ENCODE data around the gene HSD11B2.

The HSD11B2 gene

DNA sequence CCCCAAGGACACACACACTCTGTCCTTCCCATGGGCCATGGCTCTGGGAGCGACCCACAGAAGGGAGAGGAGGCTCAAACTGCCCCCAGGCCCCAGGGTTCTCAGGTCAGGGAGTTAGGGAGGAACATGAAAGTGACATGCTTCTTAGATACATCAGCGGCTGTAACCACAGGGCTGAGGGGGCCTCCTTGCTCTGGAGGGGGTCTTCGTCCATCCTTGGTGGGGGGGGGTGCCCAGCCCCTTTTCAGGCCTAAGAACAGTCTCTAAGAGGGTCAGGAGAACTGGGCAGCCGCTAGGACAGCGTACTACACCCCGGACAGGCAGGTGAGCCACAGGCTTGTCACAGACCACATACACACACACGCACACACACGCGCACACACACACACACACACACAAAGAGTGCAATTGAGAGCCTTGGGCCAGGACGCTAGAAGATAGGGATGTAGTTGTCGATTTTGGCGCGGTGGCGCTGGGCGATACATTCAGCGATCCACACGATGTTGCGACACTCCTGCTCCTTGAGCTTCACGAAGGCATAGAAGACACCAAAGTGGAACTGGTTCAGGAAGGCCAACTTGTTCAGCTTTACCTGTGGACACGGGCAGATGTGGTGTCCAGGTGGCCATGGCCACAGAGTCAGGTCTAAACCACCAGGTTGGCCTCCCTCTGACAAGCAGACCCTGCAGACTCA, 7.3 kb downstream of the HSD11B2 start:
- H3K79me2 ChIP-seq (ENCODE audit: control insufficient read depth, insufficient read depth, low read length, unreplicated experiment): no peaks in the 10 kb centered on the region
- H3K27ac ChIP-seq (ENCODE audit: low read depth, low read length): no peak overlapping the region
- no peak overlapping the region for H2AFZ ChIP-seq (ENCODE audit: low read length, unreplicated experiment)
- H3K36me3 ChIP-seq (ENCODE audit: insufficient read depth, low read length): 0 out of 2 replicates have a peak, but pooled peaks cover 4% of the 10 kb centered on the region
- no peaks in the 10 kb centered on the region for H3K27me3 ChIP-seq (ENCODE audit: insufficient read depth, low read length)
- no peak overlapping the region for H3K4me3 ChIP-seq (ENCODE audit: low read depth, low read length)
- no peaks in the 10 kb centered on the region for H3K4me1 ChIP-seq (ENCODE audit: control insufficient read depth, insufficient read depth, low read length, unreplicated experiment)

DNA sequence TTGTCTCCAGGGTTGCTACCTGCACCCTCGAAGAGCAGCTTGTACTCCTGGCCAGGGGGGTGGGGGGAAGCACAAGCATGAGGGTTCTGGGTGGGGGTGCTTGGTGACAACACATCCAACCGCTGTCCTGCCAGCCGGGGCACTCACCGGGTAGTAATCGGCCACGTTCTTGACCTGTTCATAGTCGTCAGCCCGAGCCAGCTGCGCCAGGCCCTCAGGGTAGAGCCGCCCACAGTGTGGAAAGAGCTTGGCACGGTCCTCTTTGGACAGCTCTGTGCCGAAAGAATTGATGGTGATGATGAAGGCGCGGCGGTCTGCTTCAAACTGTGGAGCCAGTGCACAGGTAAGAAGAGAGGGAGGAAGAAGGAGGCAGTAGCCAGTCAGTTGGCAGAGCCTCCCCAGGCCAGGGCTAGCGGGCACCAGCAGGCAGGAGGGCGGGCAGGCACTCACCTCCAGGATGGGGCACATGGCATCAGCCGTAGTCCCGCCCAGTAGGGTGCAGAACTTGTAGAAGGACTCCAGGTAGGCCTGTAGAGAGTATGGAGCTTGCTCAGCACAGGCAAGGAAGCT, 8.0 kb downstream of the HSD11B2 start:
- Histone ChIP-seq H3K27ac (ENCODE audit: low read depth, low read length) (no peak overlapping the region), H3K4me1 (ENCODE audit: control insufficient read depth, insufficient read depth, low read length, unreplicated experiment) (no peaks in the 10 kb centered on the region), H2AFZ (ENCODE audit: low read length, unreplicated experiment) (no peak overlapping the region), H3K27me3 (ENCODE audit: insufficient read depth, low read length) (no peaks in the 10 kb centered on the region), H3K4me3 (ENCODE audit: low read depth, low read length) (no peak overlapping the region), H3K79me2 (ENCODE audit: control insufficient read depth, insufficient read depth, low read length, unreplicated experiment) (no peaks in the 10 kb centered on the region), H3K36me3 (ENCODE audit: insufficient read depth, low read length) (0 out of 2 replicates have a peak, but pooled peaks cover 4% of the 10 kb centered on the region)

DNA sequence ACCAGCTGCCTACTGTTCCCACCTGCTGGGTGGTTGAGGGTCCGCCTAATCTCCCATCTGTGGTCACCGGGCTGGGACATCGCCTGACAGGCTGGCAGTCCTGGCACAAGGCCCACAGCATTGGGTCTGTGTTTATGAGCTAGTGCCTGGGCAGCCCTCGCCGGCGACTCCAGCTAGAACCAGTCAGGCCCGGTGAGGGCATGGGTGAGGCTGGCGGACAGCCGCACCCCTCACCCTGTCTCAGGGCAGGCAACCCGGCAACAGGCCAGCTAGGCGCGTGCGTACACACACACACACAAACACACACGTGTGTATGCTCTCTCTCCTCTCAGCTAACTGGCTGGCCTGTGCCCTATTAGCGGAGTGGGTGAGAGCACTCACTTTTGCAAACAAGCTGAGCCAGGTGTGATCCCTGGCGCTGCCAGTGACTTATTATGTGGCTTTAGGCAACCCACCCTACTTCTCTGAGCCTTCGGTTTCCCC, 10.4 kb downstream of the HSD11B2 start:
- Histone ChIP-seq H3K36me3 (ENCODE audit: insufficient read depth, low read length) (0 out of 2 replicates have a peak, but pooled peaks cover 4% of the 10 kb centered on the region), H3K27me3 (ENCODE audit: insufficient read depth, low read length) (no peaks in the 10 kb centered on the region), H3K4me1 (ENCODE audit: control insufficient read depth, insufficient read depth, low read length, unreplicated experiment) (peaks cover 13% of the 10 kb centered on the region), H3K27ac (ENCODE audit: low read depth, low read length) (no peak overlapping the region), H3K4me3 (ENCODE audit: low read depth, low read length) (no peak overlapping the region), H2AFZ (ENCODE audit: low read length, unreplicated experiment) (no peak overlapping the region), H3K79me2 (ENCODE audit: control insufficient read depth, insufficient read depth, low read length, unreplicated experiment) (no peaks in the 10 kb centered on the region)

DNA sequence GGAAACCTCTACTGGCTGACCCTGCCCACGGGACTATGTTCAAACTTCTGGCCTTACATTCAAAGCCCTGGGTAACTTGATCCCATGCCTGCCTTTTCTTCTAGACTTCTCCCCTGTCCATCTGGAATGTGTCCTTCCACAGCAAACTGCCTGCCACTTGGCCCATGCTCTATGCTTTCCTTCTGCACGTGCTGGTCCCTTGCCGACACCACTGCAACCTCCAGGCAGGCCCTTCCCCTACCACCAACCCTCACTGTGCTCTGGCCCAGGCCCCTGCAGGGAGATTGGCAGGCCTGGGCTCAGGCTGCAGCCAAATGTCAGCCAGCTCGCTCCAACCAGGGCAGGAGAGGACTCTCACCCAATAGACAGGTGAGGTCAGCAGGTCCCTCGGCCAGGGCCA, 11.0 kb downstream of the HSD11B2 start:
- H3K27me3 ChIP-seq (ENCODE audit: insufficient read depth, low read length): no peaks in the 10 kb centered on the region
- H3K4me3 ChIP-seq (ENCODE audit: low read depth, low read length): no peak overlapping the region
- no peak overlapping the region for H3K27ac ChIP-seq (ENCODE audit: low read depth, low read length)
- peaks cover 1% of the 10 kb centered on the region for H3K79me2 ChIP-seq (ENCODE audit: control insufficient read depth, insufficient read depth, low read length, unreplicated experiment)
- H2AFZ ChIP-seq (ENCODE audit: low read length, unreplicated experiment): no peak overlapping the region
- 0 out of 2 replicates have a peak, but pooled peaks cover 4% of the 10 kb centered on the region for H3K36me3 ChIP-seq (ENCODE audit: insufficient read depth, low read length)
- H3K4me1 ChIP-seq (ENCODE audit: control insufficient read depth, insufficient read depth, low read length, unreplicated experiment): peaks cover 19% of the 10 kb centered on the region

DNA sequence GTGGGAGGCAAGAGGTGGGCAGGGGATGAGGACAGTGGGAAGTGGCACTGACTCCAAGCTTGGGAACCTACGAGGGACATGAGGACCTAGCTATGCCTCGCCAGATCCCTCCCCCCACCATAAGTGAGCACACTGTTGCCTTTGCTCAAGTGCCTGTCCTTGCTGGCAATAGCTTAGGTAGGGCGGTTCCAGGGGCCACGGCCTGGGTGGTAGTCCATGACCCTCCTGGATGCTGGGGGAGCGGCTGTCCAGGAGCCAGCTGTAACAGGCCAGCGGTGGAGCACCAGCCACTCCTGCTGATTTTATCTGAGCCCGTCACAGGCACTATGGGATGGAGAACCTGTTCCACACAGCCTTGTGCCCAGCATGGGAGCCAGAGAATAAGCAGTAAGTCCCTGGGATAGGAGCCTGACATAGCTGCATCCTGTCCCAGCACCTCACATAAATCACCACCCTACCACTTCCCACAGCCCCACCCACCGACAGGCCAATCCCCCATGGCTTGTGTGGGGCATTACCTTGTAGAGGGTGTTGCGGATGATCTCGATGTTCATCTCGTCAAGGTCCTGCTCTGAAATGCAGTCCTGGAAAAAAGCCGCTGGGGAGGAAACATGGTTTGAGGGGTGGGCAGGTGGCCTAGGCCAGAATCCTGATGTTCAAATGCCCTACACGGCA, 11.8 kb downstream of the HSD11B2 start:
- no peak overlapping the region for H3K4me3 ChIP-seq (ENCODE audit: low read depth, low read length)
- H2AFZ ChIP-seq (ENCODE audit: low read length, unreplicated experiment): no peak overlapping the region
- 0 out of 2 replicates have a peak, but pooled peaks cover 4% of the 10 kb centered on the region for H3K36me3 ChIP-seq (ENCODE audit: insufficient read depth, low read length)
- H3K4me1 ChIP-seq (ENCODE audit: control insufficient read depth, insufficient read depth, low read length, unreplicated experiment): peaks cover 19% of the 10 kb centered on the region
- H3K79me2 ChIP-seq (ENCODE audit: control insufficient read depth, insufficient read depth, low read length, unreplicated experiment): peaks cover 7% of the 10 kb centered on the region
- H3K27me3 ChIP-seq (ENCODE audit: insufficient read depth, low read length): no peaks in the 10 kb centered on the region
- H3K27ac ChIP-seq (ENCODE audit: low read depth, low read length): no peak overlapping the region

DNA sequence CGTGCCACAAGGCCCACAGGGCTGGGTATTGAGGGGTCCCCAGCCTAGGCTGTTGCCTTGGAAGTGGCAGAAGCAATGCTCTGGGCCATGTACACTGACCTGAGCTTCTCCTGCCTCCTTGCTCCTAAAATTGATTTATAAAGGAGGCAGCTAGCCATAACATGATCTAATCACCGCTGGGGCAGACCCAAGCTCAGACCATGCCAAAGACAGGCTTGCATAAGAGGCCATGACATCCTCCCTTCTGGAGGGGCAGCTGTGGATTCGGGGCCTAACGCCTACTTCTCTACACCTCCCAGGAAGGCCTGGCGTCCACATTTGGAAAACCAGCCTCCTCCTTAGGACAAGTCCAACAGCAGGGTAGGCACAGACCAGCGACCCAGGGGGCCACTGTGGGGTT, 12.3 kb downstream of the HSD11B2 start:
- peaks cover 19% of the 10 kb centered on the region for H3K4me1 ChIP-seq (ENCODE audit: control insufficient read depth, insufficient read depth, low read length, unreplicated experiment)
- no peak overlapping the region for H3K4me3 ChIP-seq (ENCODE audit: low read depth, low read length)
- no peak overlapping the region for H2AFZ ChIP-seq (ENCODE audit: low read length, unreplicated experiment)
- H3K27me3 ChIP-seq (ENCODE audit: insufficient read depth, low read length): no peaks in the 10 kb centered on the region
- H3K36me3 ChIP-seq (ENCODE audit: insufficient read depth, low read length): 0 out of 2 replicates have a peak, but pooled peaks cover 2% of the 10 kb centered on the region
- peaks cover 9% of the 10 kb centered on the region for H3K79me2 ChIP-seq (ENCODE audit: control insufficient read depth, insufficient read depth, low read length, unreplicated experiment)
- no peak overlapping the region for H3K27ac ChIP-seq (ENCODE audit: low read depth, low read length)

DNA sequence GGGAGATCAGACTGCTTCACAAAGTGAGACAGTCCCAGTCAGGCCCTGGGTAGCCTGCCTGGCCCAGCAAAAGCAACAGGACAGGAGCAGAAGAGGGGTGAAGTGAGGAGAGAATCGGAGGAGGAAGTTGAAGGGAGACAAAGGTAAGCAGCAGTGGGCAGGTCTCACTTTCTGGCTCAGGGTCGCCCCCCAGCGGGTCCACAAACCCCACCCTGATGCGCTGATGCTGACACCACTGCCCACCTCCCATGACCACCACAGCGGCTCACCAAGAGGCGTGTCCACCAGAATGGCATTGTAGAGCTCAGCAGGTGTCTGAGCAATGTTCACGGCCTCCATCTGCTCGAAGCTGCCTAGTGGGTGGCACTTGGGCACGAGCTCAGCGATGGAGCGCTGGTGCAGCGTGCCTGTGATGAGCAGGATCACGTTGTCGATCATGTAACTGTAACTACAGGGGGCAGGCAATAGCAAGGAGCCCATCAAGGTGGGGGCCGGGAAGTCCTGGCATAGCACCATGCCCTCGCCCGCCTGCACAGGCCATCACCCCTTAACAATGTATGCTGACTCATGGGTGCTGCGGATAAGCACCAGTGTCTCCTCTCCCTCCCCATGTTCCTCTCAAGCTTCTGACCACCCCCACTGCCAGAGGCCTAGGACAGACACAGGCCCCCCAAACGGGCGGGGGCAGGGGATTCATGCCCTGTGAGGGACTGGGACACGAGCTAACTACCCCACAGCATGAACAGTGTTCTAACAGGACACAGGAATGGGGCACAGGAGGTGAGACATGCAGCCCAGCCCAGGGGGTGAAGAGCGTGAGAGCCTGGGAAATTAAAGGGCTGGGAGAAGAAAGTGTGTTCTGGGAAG, 13.6 kb downstream of the HSD11B2 start:
- H3K27ac ChIP-seq (ENCODE audit: low read depth, low read length): no peak overlapping the region
- no peaks in the 10 kb centered on the region for H3K27me3 ChIP-seq (ENCODE audit: insufficient read depth, low read length)
- no peaks in the 10 kb centered on the region for H3K36me3 ChIP-seq (ENCODE audit: insufficient read depth, low read length)
- H2AFZ ChIP-seq (ENCODE audit: low read length, unreplicated experiment): no peak overlapping the region
- peaks cover 19% of the 10 kb centered on the region for H3K4me1 ChIP-seq (ENCODE audit: control insufficient read depth, insufficient read depth, low read length, unreplicated experiment)
- no peak overlapping the region for H3K4me3 ChIP-seq (ENCODE audit: low read depth, low read length)
- peaks cover 9% of the 10 kb centered on the region for H3K79me2 ChIP-seq (ENCODE audit: control insufficient read depth, insufficient read depth, low read length, unreplicated experiment)

DNA sequence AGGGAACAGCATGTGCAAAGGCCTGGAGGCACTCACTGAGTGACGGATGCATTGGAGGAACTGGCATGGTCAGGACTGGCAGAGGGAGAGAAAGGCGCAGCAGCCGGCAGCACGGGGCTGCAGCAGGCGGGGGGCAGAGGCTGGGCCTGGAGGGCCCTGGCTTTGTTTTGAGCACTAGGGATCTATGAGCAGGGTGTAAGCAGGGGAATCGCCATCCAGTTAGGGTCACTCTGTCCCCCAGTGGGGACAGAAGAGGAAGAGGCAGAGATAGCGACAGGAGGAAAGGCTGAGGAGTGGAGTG, 14.2 kb downstream of the HSD11B2 start:
- Histone ChIP-seq H3K79me2 (ENCODE audit: control insufficient read depth, insufficient read depth, low read length, unreplicated experiment) (peaks cover 9% of the 10 kb centered on the region), H2AFZ (ENCODE audit: low read length, unreplicated experiment) (no peak overlapping the region), H3K4me3 (ENCODE audit: low read depth, low read length) (no peak overlapping the region), H3K27ac (ENCODE audit: low read depth, low read length) (no peak overlapping the region), H3K36me3 (ENCODE audit: insufficient read depth, low read length) (no peaks in the 10 kb centered on the region), H3K4me1 (ENCODE audit: control insufficient read depth, insufficient read depth, low read length, unreplicated experiment) (peaks cover 19% of the 10 kb centered on the region), H3K27me3 (ENCODE audit: insufficient read depth, low read length) (no peaks in the 10 kb centered on the region)

DNA sequence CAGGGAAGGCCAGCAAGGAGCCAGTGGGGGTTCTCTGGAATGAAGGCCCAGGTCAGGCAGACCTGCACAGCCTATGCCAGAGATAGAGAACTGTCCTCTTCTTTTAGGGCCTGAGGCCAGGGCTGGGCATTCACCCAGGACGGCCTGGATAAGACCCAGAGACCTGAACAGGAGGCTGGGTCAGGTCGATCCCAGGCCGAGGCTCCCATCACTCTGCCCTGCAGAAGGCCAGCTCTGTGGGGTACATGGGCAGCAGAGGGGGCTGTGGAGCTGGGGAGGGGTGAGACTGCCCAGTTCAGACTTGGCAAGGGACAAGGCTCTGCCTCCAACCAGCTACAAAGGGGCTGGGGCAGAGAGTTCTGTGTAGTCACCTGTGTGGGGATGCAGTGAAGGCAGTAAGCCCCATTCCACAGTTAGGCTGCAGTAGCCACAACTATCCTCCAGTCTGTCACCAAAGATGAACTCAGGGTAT, 14.6 kb downstream of the HSD11B2 start:
- Histone ChIP-seq H3K4me3 (ENCODE audit: low read depth, low read length) (no peak overlapping the region), H3K79me2 (ENCODE audit: control insufficient read depth, insufficient read depth, low read length, unreplicated experiment) (peaks cover 9% of the 10 kb centered on the region), H3K27me3 (ENCODE audit: insufficient read depth, low read length) (no peaks in the 10 kb centered on the region), H3K4me1 (ENCODE audit: control insufficient read depth, insufficient read depth, low read length, unreplicated experiment) (peaks cover 19% of the 10 kb centered on the region), H3K27ac (ENCODE audit: low read depth, low read length) (no peak overlapping the region), H2AFZ (ENCODE audit: low read length, unreplicated experiment) (no peak overlapping the region), H3K36me3 (ENCODE audit: insufficient read depth, low read length) (no peaks in the 10 kb centered on the region)
